Transverse colon (tissue), 4 donors: ENCODE data around the gene SLC6A4. TPM values are rescaled to one million over a fixed set of nuclear protein-coding genes. Genes with fewer than 3 reads are reported as not detected.

ENCODE experiments used
- DNase-seq: peaks from one replicate; pipeline ENCODE4 v3.0.0-alpha.2; 2019
- H3K27ac ChIP-seq, 4 donors: fragments of 200-600 bp; sonication (generic); 2 replicates each; pipeline ENCODE4 v1.5.1; 2016 to 2018; ENCODE audit warnings: inconsistent platforms in 4 of 4
- H3K27me3 ChIP-seq: fragments of 200-600 bp; sonication (generic); 2 replicates; pipeline ENCODE4 v1.5.1; 2017; ENCODE audit warnings: inconsistent platforms
- H3K36me3 ChIP-seq, 4 donors: fragments of 200-600 bp; sonication (generic); 2 replicates each; pipeline ENCODE4 v1.5.1; 2017 to 2019; ENCODE audit warnings: inconsistent platforms in 4 of 4
- H3K4me1 ChIP-seq, 4 donors: fragments of 200-600 bp; sonication (generic); 2 replicates each; pipeline ENCODE4 v1.5.1; 2017 to 2020; ENCODE audit warnings: inconsistent platforms in 4 of 4
- H3K4me3 ChIP-seq, 4 donors: fragments of 200-600 bp; sonication (generic); 1 replicate in 1 of 4; 2 replicates in 3 of 4; pipeline versions ENCODE4 v1.5.1 to v1.6.1; 2017 to 2019; ENCODE audit warnings: inconsistent platforms in 4 of 4
- H3K9me3 ChIP-seq, 2 donors: fragments of 200-600 bp; sonication (generic); 2 replicates each; pipeline ENCODE4 v1.5.1; 2017 to 2019; ENCODE audit warnings: inconsistent platforms in 2 of 2
- CTCF ChIP-seq, 5 experiments: fragments of 200-600 bp in 3 of 5; fragments of 450-650 bp in 2 of 5; sonication (generic) in 3 of 5; IDR thresholded peaks; 1 replicate in 2 of 5; 2 replicates in 3 of 5; pipeline ENCODE4 v1.5.1; 2016 to 2017; ENCODE audit warnings: antibody characterized with exemption in 5 of 5, inconsistent platforms in 3 of 5, mild to moderate bottlenecking in 2 of 5, moderate library complexity in 1 of 5
- EP300 ChIP-seq: sonication (generic); formaldehyde crosslinking; IDR thresholded peaks from one replicate; pipeline ENCODE4 v1.6.1; 2017; ENCODE audit warnings: antibody characterized with exemption, low read depth
- POLR2A ChIP-seq: fragments of 450-650 bp; IDR thresholded peaks from one replicate; pipeline ENCODE4 v1.6.1; 2016; ENCODE audit warnings: antibody characterized with exemption, mild to moderate bottlenecking, moderate library complexity
- POLR2AphosphoS5 ChIP-seq, 3 donors: sonication (generic); formaldehyde crosslinking; IDR thresholded peaks; one replicate each; pipeline ENCODE4 v1.6.1; 2016; ENCODE audit warnings: antibody characterized with exemption in 3 of 3
- WGBS, 2 donors: methylation state at CpG; one replicate each; pipeline ENCODE4 v1.1.5; 2018; ENCODE audit warnings: low coverage in 1 of 2; 5-methylcytosine and 5-hydroxymethylcytosine counted together
- in situ Hi-C, 4 donors: fragments of 200-750 bp; cut with MboI; loops; one replicate each; pipeline versions ENCODE4 v1.15.0 to v1.15.1; 2017; ENCODE audit warnings: low sequenced_read_pairs in 3 of 4, low pct_ligation_motif_present in 1 of 4, low pct_unique_long_range_greater_than_20kb in 1 of 4
- intact Hi-C: fragments of 100-400 bp; cut with DNase I; formaldehyde crosslinking; loops from one replicate; pipeline ENCODE4 v1.15.1; 2023; ENCODE audit warnings: low total_unique reads
- total RNA-seq, 4 donors: library from RNA; depleted of rRNA; stranded (reverse); fragments of >200 nt; gene quantifications; one replicate each; pipeline ENCODE4 v1.1.0, GENCODE V29; 2016

Gene SLC6A4
- total RNA-seq, 4 donors from 2014 or later: 0.16 to 4.8 TPM; not detected in 2

- DNase-seq: peak; percentile 30
- 49 to 58% methylated on average over 4 to 7 of the region's 7 CpGs for WGBS, 2 donors
- Histone ChIP-seq H3K27ac (no peak overlapping the region), H3K27me3 (peaks cover 26% of the 10 kb centered on the region), H3K9me3 (no peaks in the 10 kb centered on the region), H3K4me1 (no peaks in the 10 kb centered on the region), H3K36me3 (no peaks in the 10 kb centered on the region), H3K4me3 (no peak overlapping the region)
- TF ChIP-seq EP300 (no peak), POLR2A (no peak), CTCF (IDR thresholded peaks at IDR 0.05) (no peak), POLR2AphosphoS5 (IDR thresholded peaks at IDR 0.05) (no peak)
- in situ Hi-C loops (no loop called here), intact Hi-C loops (no loop called here)
Measured at GRCh38 chr17:30229012-30229411, 6.5 kb downstream of the SLC6A4 start.

GRCh38 chr17:30228011-30228410 lies 7.5 kb downstream of the SLC6A4 start:
- H3K4me3 ChIP-seq: no peak overlapping the region
- TF ChIP-seq CTCF (IDR thresholded peaks at IDR 0.05) (no peak), POLR2A (no peak), EP300 (no peak), POLR2AphosphoS5 (IDR thresholded peaks at IDR 0.05) (no peak)
- in situ Hi-C loops: no loop called here
- DNase-seq: no peak
- H3K36me3 ChIP-seq: no peaks in the 10 kb centered on the region
- no peaks in the 10 kb centered on the region for H3K9me3 ChIP-seq
- no peak overlapping the region for H3K27ac ChIP-seq
- intact Hi-C loops: no loop called here
- H3K27me3 ChIP-seq: peaks cover 16% of the 10 kb centered on the region
- 84 to 85% methylated on average over 2 to 3 of the region's 3 CpGs for WGBS, 2 donors
- no peaks in the 10 kb centered on the region for H3K4me1 ChIP-seq

GRCh38 chr17:30226878-30227277 lies 8.6 kb downstream of the SLC6A4 start:
- in situ Hi-C loops: no loop called here
- intact Hi-C loops: no loop called here
- H3K4me3 ChIP-seq: no peak overlapping the region
- no peaks in the 10 kb centered on the region for H3K9me3 ChIP-seq
- no peaks in the 10 kb centered on the region for H3K4me1 ChIP-seq
- peaks cover 7% of the 10 kb centered on the region for H3K27me3 ChIP-seq
- 83 to 89% methylated on average over 9 to 10 of the region's 10 CpGs for WGBS, 2 donors
- no peaks in the 10 kb centered on the region for H3K36me3 ChIP-seq
- DNase-seq: no peak
- no peak for TF ChIP-seq POLR2A
- TF ChIP-seq POLR2AphosphoS5 (IDR thresholded peaks at IDR 0.05): no peak
- TF ChIP-seq EP300: no peak
- no peak overlapping the region for H3K27ac ChIP-seq

GRCh38 chr17:30225919-30226553 lies 9.5 kb downstream of the SLC6A4 start:
- Histone ChIP-seq H3K9me3 (no peaks in the 10 kb centered on the region), H3K4me1 (no peaks in the 10 kb centered on the region), H3K36me3 (no peaks in the 10 kb centered on the region), H3K27ac (no peak overlapping the region), H3K27me3 (peaks cover 4% of the 10 kb centered on the region), H3K4me3 (no peak overlapping the region)
- in situ Hi-C loops (no loop called here), intact Hi-C loops (no loop called here)
- DNase-seq: no peak
- TF ChIP-seq CTCF (IDR thresholded peaks at IDR 0.05): no peak
- TF ChIP-seq POLR2AphosphoS5 (IDR thresholded peaks at IDR 0.05): no peak
- no peak for TF ChIP-seq EP300
- TF ChIP-seq POLR2A: no peak
- WGBS, 2 donors: 50 to 72% methylated on average over 9 to 15 of the region's 15 CpGs

GRCh38 chr17:30225112-30225511 lies 10.4 kb downstream of the SLC6A4 start:
- Histone ChIP-seq H3K9me3 (no peaks in the 10 kb centered on the region), H3K27ac (no peak overlapping the region), H3K4me1 (no peaks in the 10 kb centered on the region), H3K27me3 (no peaks in the 10 kb centered on the region), H3K36me3 (no peaks in the 10 kb centered on the region), H3K4me3 (no peak overlapping the region)
- intact Hi-C loops (no loop called here), in situ Hi-C loops (no loop called here)
- 83% methylated on average over 3 of the region's 3 CpGs; no CpG with 5 or more reads in 1 of the 2 donors for WGBS, 2 donors
- TF ChIP-seq CTCF (IDR thresholded peaks at IDR 0.05) (no peak), EP300 (no peak), POLR2AphosphoS5 (IDR thresholded peaks at IDR 0.05) (no peak), POLR2A (no peak)
- DNase-seq: no peak
